SKM-1 treated with dmso at 0.1 percent for 144 hours (cell line): ENCODE results near the gene AHRR.
"Not testable (repeated sequence)": the region's sequence is repeated elsewhere in the genome, so short reads cannot be mapped to it uniquely, and the experiment has no call there.

Experiments used
- DNase-seq: peaks from one replicate; lab custom pipeline; 2025; ENCODE audit not compliant: unreplicated experiment; lab: John Stamatoyannopoulos, UW

AHRR gene

DNA sequence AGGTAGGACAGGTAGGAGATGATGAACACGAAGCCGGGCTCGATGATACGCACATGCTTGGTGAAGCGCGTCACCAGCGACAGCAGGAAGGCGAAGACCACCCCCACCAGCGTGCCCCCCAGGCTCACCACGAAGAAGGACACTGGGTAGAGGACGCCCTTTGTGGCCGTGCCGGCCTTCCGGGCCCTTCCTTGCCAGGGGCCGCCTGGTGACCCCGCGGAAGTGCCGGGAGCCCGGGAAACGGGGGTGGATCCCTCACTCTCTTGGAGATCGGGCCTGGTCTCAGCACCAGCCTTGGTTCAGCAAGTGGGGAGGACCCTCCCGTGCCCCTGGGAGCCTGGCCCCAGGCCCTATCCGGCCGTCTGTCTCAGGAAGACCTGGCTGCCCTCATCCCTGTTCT lies 163.0 kb downstream of the AHRR start:
- DNase-seq: no peak

DNA sequence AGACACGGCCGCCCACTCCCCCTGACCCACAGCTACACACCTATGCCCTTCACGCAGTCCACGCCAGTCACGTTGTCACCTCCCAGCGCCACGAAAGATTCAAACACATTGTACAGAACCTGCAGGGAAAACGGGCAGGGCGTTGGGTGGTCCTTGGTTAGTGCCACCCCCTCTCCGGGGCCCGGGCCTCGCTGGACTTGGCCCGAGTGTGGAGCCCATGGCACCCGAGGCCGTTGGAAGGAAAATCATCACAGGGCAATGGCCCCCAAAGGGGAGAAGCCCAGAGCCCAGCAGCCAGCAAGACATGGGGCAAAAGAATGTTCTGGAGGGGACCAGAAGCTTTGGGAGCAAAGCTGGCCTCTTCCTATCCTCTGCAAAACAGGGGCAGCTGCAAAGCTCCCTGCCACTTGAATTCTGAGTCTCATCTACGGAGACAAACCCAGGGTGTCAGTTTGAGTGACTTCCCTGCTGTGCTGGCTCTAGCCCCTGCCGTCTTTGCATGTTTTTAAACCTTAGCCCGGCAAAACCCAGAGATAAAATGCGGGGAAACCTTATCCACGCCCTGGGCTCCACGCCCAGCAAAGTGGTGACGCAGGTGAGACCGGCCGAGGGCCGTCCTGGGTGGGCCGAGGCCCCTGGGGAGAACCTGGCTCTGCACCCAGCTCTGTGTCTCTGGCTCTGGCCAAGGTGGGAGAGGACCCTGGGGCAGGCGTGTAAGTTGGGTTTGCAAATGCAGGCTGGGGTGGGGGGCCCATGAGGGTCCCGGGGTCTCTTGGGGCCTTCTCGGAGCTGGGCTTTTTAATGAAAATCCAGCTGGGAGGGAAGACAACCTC lies 163.8 kb downstream of the AHRR start:
- no peak for DNase-seq

DNA sequence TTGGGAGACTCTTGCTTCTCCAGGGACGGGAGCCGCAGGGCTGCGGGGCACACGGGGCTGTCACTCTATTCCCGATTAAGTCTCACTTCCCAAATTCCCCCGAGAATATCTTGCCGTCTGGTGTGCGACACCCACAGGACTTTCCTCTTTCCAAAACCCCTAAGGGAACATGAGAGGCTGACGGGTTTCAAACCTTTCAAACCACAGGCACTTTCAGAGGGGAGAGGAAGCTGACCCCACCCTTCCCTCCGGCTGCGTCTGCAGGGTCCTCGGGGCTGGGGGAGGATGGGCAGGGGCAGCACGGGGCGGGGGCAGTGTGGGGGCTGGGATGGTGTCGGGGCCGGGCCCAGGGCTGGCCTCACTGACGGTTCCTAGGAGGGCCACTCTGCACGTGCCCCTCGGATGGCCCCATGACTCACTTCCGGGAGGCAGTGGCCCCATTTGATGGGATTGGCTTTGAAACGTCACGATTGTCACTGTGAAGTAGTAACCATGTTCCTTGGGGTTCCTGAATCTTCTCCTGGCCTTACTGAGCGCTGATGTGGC lies 164.5 kb downstream of the AHRR start:
- no peak for DNase-seq

DNA sequence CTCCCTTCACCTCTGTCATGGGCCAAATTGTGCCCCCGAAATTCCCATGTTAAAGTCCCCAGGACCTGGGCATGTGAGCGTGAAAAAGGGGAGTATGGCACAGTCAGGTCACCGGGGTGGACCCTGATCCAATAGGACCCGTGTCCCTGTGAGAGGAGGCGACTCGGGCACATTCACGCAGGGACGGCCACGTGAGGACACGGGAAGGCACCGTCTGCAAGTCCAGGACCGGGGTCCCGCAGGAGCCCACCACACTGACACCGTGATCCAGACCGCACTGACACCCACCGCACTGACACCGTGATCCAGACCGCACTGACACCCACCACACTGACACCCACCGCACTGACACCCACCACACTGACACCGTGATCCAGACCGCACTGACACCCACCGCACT lies 165.1 kb downstream of the AHRR start:
- DNase-seq: not testable (repeated sequence)
